Hepatocyte (in vitro differentiated cells): Measurements from ENCODE around the gene HRH4. TPM values are rescaled to one million over a fixed set of nuclear protein-coding genes. Genes with fewer than 3 reads are reported as not detected.

ENCODE experiments used
- DNase-seq: peaks from one replicate; pipeline ENCODE4 v3.0.0-alpha.2; 2016; ENCODE audit warnings: low spot score
- H2AFZ ChIP-seq: fragments of 200-600 bp; sonication (generic); 2 replicates; pipeline ENCODE4 v1.6.0; 2016; ENCODE audit warnings: antibody characterized with exemption, mild to moderate bottlenecking
- H3K27ac ChIP-seq: fragments of 200-600 bp; sonication (generic); 2 replicates; pipeline ENCODE4 v1.5.1; 2016; ENCODE audit warnings: mild to moderate bottlenecking
- H3K27me3 ChIP-seq: fragments of 200-600 bp; sonication (generic); 2 replicates; pipeline ENCODE4 v1.6.1; 2016
- H3K36me3 ChIP-seq: fragments of 200-600 bp; sonication (generic); replicated peaks from 2 replicates; pipeline ENCODE4 v1.5.1; 2016; ENCODE audit warnings: low read depth; ENCODE audit not compliant: insufficient read depth
- H3K4me1 ChIP-seq: fragments of 200-600 bp; sonication (generic); 2 replicates; pipeline ENCODE4 v1.5.1; 2016; ENCODE audit warnings: mild to moderate bottlenecking, moderate library complexity; ENCODE audit not compliant: insufficient read depth
- H3K4me2 ChIP-seq: fragments of 200-600 bp; sonication (generic); 2 replicates; pipeline ENCODE4 v1.6.0; 2016
- H3K4me3 ChIP-seq: fragments of 200-600 bp; sonication (generic); 2 replicates; pipeline ENCODE4 v1.5.1; 2016; ENCODE audit warnings: mild to moderate bottlenecking
- H3K79me2 ChIP-seq: fragments of 200-600 bp; sonication (generic); 2 replicates; pipeline ENCODE4 v1.6.0; 2017; ENCODE audit warnings: mild to moderate bottlenecking
- H3K9me2 ChIP-seq: fragments of 200-600 bp; sonication (generic); replicated peaks from 2 replicates; pipeline ENCODE4 v1.6.0; 2017; ENCODE audit warnings: mild to moderate bottlenecking; ENCODE audit not compliant: insufficient read depth
- H3K9me3 ChIP-seq: fragments of 200-600 bp; sonication (generic); 2 replicates; pipeline ENCODE4 v1.5.1; 2016; ENCODE audit warnings: low read depth, mild to moderate bottlenecking
- H4K20me1 ChIP-seq: fragments of 200-600 bp; sonication (generic); 2 replicates; pipeline ENCODE4 v1.6.0; 2016; ENCODE audit warnings: mild to moderate bottlenecking; ENCODE audit not compliant: insufficient read depth, poor library complexity, severe bottlenecking
- CTCF ChIP-seq: fragments of 200-600 bp; sonication (generic); IDR thresholded peaks from 2 replicates; pipeline ENCODE4 v1.5.1; 2016; ENCODE audit warnings: antibody characterized with exemption, mild to moderate bottlenecking; ENCODE audit not compliant: poor library complexity
- EZH2 ChIP-seq: fragments of 200-600 bp; sonication (generic); IDR thresholded peaks from 2 replicates; pipeline ENCODE4 v1.6.1; 2016; ENCODE audit warnings: antibody characterized with exemption, mild to moderate bottlenecking, borderline replicate concordance
- EZH2phosphoT487 ChIP-seq: fragments of 200-600 bp; sonication (generic); IDR thresholded peaks from one replicate; pipeline ENCODE4 v1.6.1; 2018; ENCODE audit warnings: antibody characterized with exemption, mild to moderate bottlenecking, low read depth, moderate library complexity; ENCODE audit not compliant: unreplicated experiment, severe bottlenecking
- WGBS: methylation state at CpG from one replicate; pipeline ENCODE4 v1.1.6; 2016; ENCODE audit warnings: low lambda C conversion rate; ENCODE audit errors: missing lambda C conversion rate; 5-methylcytosine and 5-hydroxymethylcytosine counted together
- polyA plus RNA-seq: library from polyadenylated mRNA; unstranded; fragments of >200 nt; fragmentation: Nextera tagmentation; extraction: Ambion mirVana; gene quantifications from 2 replicates; pipeline ENCODE4 v1.2.1, GENCODE V29; 2016
- total RNA-seq: library from RNA; depleted of rRNA; stranded (reverse); fragments of >200 nt; gene quantifications from 2 replicates; pipeline ENCODE4 v1.2.3, GENCODE V29; 2014

HRH4 gene
- total and polyA plus RNA-seq, 2 experiments from 2014 or later, result not detected

GRCh38 chr18:24466771-24467170, 6.3 kb downstream of the HRH4 start:
- TF ChIP-seq EZH2, result no peak
- no peak for DNase-seq
- Histone ChIP-seq H4K20me1 (no peaks in the 10 kb centered on the region), H3K4me2 (no peak overlapping the region), H3K79me2 (no peaks in the 10 kb centered on the region), H3K9me3 (no peaks in the 10 kb centered on the region), H2AFZ (no peak overlapping the region), H3K4me3 (no peak overlapping the region), H3K9me2 (no peaks in the 10 kb centered on the region), H3K36me3 (no peaks in the 10 kb centered on the region), H3K27me3 (no peaks in the 10 kb centered on the region), H3K4me1 (no peaks in the 10 kb centered on the region), H3K27ac (no peak overlapping the region)
- 64% methylated on average over 2 of the region's 2 CpGs for WGBS

GRCh38 chr18:24470022-24470618, 9.7 kb downstream of the HRH4 start:
- H3K9me3 ChIP-seq, result no peaks in the 10 kb centered on the region
- 80% methylated on average over 3 of the region's 3 CpGs for WGBS
- no peak overlapping the region for H3K4me3 ChIP-seq
- H3K36me3 ChIP-seq, result no peaks in the 10 kb centered on the region
- DNase-seq, result no peak
- no peaks in the 10 kb centered on the region for H3K27me3 ChIP-seq
- H3K4me2 ChIP-seq, result no peak overlapping the region
- H3K9me2 ChIP-seq, result no peaks in the 10 kb centered on the region
- no peak for TF ChIP-seq EZH2
- no peak for TF ChIP-seq CTCF
- no peak for TF ChIP-seq EZH2phosphoT487
- no peaks in the 10 kb centered on the region for H4K20me1 ChIP-seq
- H2AFZ ChIP-seq, result no peak overlapping the region
- H3K4me1 ChIP-seq, result no peaks in the 10 kb centered on the region
- H3K79me2 ChIP-seq, result no peaks in the 10 kb centered on the region
- H3K27ac ChIP-seq, result no peak overlapping the region

GRCh38 chr18:24470805-24471204, 10.4 kb downstream of the HRH4 start:
- no peaks in the 10 kb centered on the region for H3K27me3 ChIP-seq
- H3K4me3 ChIP-seq, result no peak overlapping the region
- DNase-seq, result no peak
- WGBS, result 93% methylated on average over 7 of the region's 7 CpGs
- no peaks in the 10 kb centered on the region for H3K36me3 ChIP-seq
- no peak overlapping the region for H3K4me2 ChIP-seq
- no peaks in the 10 kb centered on the region for H4K20me1 ChIP-seq
- H3K9me3 ChIP-seq, result no peaks in the 10 kb centered on the region
- no peak for TF ChIP-seq CTCF
- no peak for TF ChIP-seq EZH2phosphoT487
- no peak for TF ChIP-seq EZH2
- H3K79me2 ChIP-seq, result no peaks in the 10 kb centered on the region
- no peaks in the 10 kb centered on the region for H3K4me1 ChIP-seq
- H3K9me2 ChIP-seq, result no peaks in the 10 kb centered on the region
- H3K27ac ChIP-seq, result no peak overlapping the region
- no peak overlapping the region for H2AFZ ChIP-seq

- H3K27ac ChIP-seq, result no peak overlapping the region
- no peak for TF ChIP-seq CTCF
- no peak for TF ChIP-seq EZH2phosphoT487
- no peak for TF ChIP-seq EZH2
- no peaks in the 10 kb centered on the region for H3K9me2 ChIP-seq
- H2AFZ ChIP-seq, result no peak overlapping the region
- H3K4me2 ChIP-seq, result no peak overlapping the region
- H3K79me2 ChIP-seq, result no peaks in the 10 kb centered on the region
- H3K4me1 ChIP-seq, result no peaks in the 10 kb centered on the region
- no peak for DNase-seq
- no peak overlapping the region for H3K4me3 ChIP-seq
- 91% methylated on average over 5 of the region's 5 CpGs for WGBS
- no peaks in the 10 kb centered on the region for H3K36me3 ChIP-seq
- no peaks in the 10 kb centered on the region for H3K27me3 ChIP-seq
- no peaks in the 10 kb centered on the region for H4K20me1 ChIP-seq
- H3K9me3 ChIP-seq, result no peaks in the 10 kb centered on the region
Measured at GRCh38 chr18:24472591-24472990, 12.2 kb downstream of the HRH4 start.
